Measurements from ENCODE around the gene PRX. TPM values are rescaled to one million over a fixed set of nuclear protein-coding genes. Genes with fewer than 3 reads are reported as not detected.

The PRX gene
- total RNA-seq, 1 experiment from 2014 or later = 2.2 TPM

GRCh38 chr19:40392123-40392522 lies 21.1 kb downstream of the PRX start:
- Histone ChIP-seq H3K4me3 (ENCODE audit: low read length) (no peak overlapping the region), H3K79me2 (ENCODE audit: low read length) (no peaks in the 10 kb centered on the region), H3K9ac (ENCODE audit: low read length) (no peak overlapping the region), H4K20me1 (ENCODE audit: low read length) (no peaks in the 10 kb centered on the region), H3K9me3 (ENCODE audit: low read length) (no peaks in the 10 kb centered on the region), H3K27me3 (ENCODE audit: low read length) (no peaks in the 10 kb centered on the region), H3F3A (ENCODE audit: low read length, unreplicated experiment) (no peaks in the 10 kb centered on the region), H3K4me1 (ENCODE audit: insufficient read depth, low read length) (peaks cover 10% of the 10 kb centered on the region; the same call in 1 of the 2 replicates), H3K9me2 (replicated peaks; ENCODE audit: low read length) (no peaks in the 10 kb centered on the region), H3K36me3 (ENCODE audit: low read depth, low read length) (no peaks in the 10 kb centered on the region), H3K27ac (ENCODE audit: low read length) (no peak overlapping the region), H3K4me2 (ENCODE audit: low read length) (no peak overlapping the region), H2AFZ (ENCODE audit: low read length) (peak overlapping the region; percentile 57; the same call in 1 of the 2 replicates)
- CTCF ChIA-PET = no interaction called here
- POLR2A ChIA-PET (ENCODE audit: unreplicated experiment) = no interaction called here
- BruUV-seq (replicated peaks) = no TSS peak
- TF ChIP-seq CTCF (conservative IDR thresholded peaks at IDR 0.05; ENCODE audit: low read depth, low read length) = no peak
- no peak for TF ChIP-seq EZH2phosphoT487 (IDR thresholded peaks at IDR 0.05; ENCODE audit: borderline replicate concordance, low read length)
- TF ChIP-seq EZH2 (IDR thresholded peaks at IDR 0.05; ENCODE audit: low read length, unreplicated experiment) = no peak
- no peak for ATAC-seq
- DNase-seq = no peak
- intact Hi-C loops (cut with micrococcal nuclease) = no loop called here

GRCh38 chr19:40390084-40390742 lies 23.0 kb downstream of the PRX start, which contains the start of gene HIPK4:
TSS of gene HIPK4 (minus strand) at chr19:40390181. CDS start at chr19:40389902, 279 bp downstream.
- H3K4me3 ChIP-seq (ENCODE audit: low read length) = no peak within 1 kb of the TSS
- H3K4me1 ChIP-seq (ENCODE audit: insufficient read depth, low read length) = peaks cover 10% of the 10 kb centered on the region; the same call in 1 of the 2 replicates
- no peaks in the 10 kb centered on the region for H3F3A ChIP-seq (ENCODE audit: low read length, unreplicated experiment)
- H3K27me3 ChIP-seq (ENCODE audit: low read length) = no peaks in the 10 kb centered on the region
- no peak within 1 kb of the TSS for H3K4me2 ChIP-seq (ENCODE audit: low read length)
- H3K9me3 ChIP-seq (ENCODE audit: low read length) = no peaks in the 10 kb centered on the region
- ATAC-seq (no peak), DNase-seq (no peak)
- no peak within 1 kb of the TSS for H3K27ac ChIP-seq (ENCODE audit: low read length)
- H3K36me3 ChIP-seq (ENCODE audit: low read depth, low read length) = no peaks in the 10 kb centered on the region
- H3K79me2 ChIP-seq (ENCODE audit: low read length) = no peaks in the 10 kb centered on the region
- no peaks in the 10 kb centered on the region for H4K20me1 ChIP-seq (ENCODE audit: low read length)
- CTCF ChIA-PET = no interaction called here
- no peak for TF ChIP-seq EZH2 (IDR thresholded peaks at IDR 0.05; ENCODE audit: low read length, unreplicated experiment)
- no peak for TF ChIP-seq EZH2phosphoT487 (IDR thresholded peaks at IDR 0.05; ENCODE audit: borderline replicate concordance, low read length)
- TF ChIP-seq CTCF (conservative IDR thresholded peaks at IDR 0.05; ENCODE audit: low read depth, low read length) = no peak
- intact Hi-C loops (cut with micrococcal nuclease) = no loop called here
- no peak within 1 kb of the TSS for H3K9ac ChIP-seq (ENCODE audit: low read length)
- no peak within 1 kb of the TSS for H2AFZ ChIP-seq (ENCODE audit: low read length)
- H3K9me2 ChIP-seq (replicated peaks; ENCODE audit: low read length) = no peaks in the 10 kb centered on the region
- BruUV-seq (replicated peaks) = no TSS peak
- POLR2A ChIA-PET (ENCODE audit: unreplicated experiment) = no interaction called here

GRCh38 chr19:40389404-40390083 lies 23.6 kb downstream of the PRX start:
- POLR2A ChIA-PET (ENCODE audit: unreplicated experiment) = no interaction called here

More at GRCh38 chr19:40389404-40390083, 23.6 kb downstream of the PRX start:
- no peak overlapping the region for H3K27ac ChIP-seq (ENCODE audit: low read length)
- H2AFZ ChIP-seq (ENCODE audit: low read length) = no peak overlapping the region
- ATAC-seq = no peak
- H3K4me2 ChIP-seq (ENCODE audit: low read length) = no peak overlapping the region
- no peaks in the 10 kb centered on the region for H4K20me1 ChIP-seq (ENCODE audit: low read length)
- no peaks in the 10 kb centered on the region for H3K9me2 ChIP-seq (replicated peaks; ENCODE audit: low read length)
- intact Hi-C loops (cut with micrococcal nuclease) = no loop called here
- CTCF ChIA-PET = interaction anchor here (0.6 kb wide), 1 partner anchor 75 kb away, joined by 3 read pairs; no protein-coding TSS in a partner anchor
- no peaks in the 10 kb centered on the region for H3K79me2 ChIP-seq (ENCODE audit: low read length)
- no peak overlapping the region for H3K9ac ChIP-seq (ENCODE audit: low read length)
- DNase-seq = no peak
- H3K9me3 ChIP-seq (ENCODE audit: low read length) = no peaks in the 10 kb centered on the region
- no TSS peak for BruUV-seq (replicated peaks)
- no peak overlapping the region for H3K4me3 ChIP-seq (ENCODE audit: low read length)
- no peak for TF ChIP-seq CTCF (conservative IDR thresholded peaks at IDR 0.05; ENCODE audit: low read depth, low read length)
- no peak for TF ChIP-seq EZH2 (IDR thresholded peaks at IDR 0.05; ENCODE audit: low read length, unreplicated experiment)
- TF ChIP-seq EZH2phosphoT487 (IDR thresholded peaks at IDR 0.05; ENCODE audit: borderline replicate concordance, low read length) = no peak
- H3K27me3 ChIP-seq (ENCODE audit: low read length) = no peaks in the 10 kb centered on the region
- H3F3A ChIP-seq (ENCODE audit: low read length, unreplicated experiment) = no peaks in the 10 kb centered on the region
- peaks cover 10% of the 10 kb centered on the region; the same call in 1 of the 2 replicates for H3K4me1 ChIP-seq (ENCODE audit: insufficient read depth, low read length)
- no peaks in the 10 kb centered on the region for H3K36me3 ChIP-seq (ENCODE audit: low read depth, low read length)
